HEK293 (cell line): Measurements from ENCODE around the gene NEMP1.

Experiments used
- CTCF ChIA-PET: fragments of 350-600 bp; formaldehyde crosslinking; extraction: SDS; loops from one replicate; lab custom pipeline; 2021; ENCODE audit warnings: antibody characterized with exemption; lab: Yijun Ruan, JAX
- POLR2A ChIA-PET: fragments of 300-600 bp; formaldehyde crosslinking; extraction: SDS; loops from one replicate; lab custom pipeline; 2020; ENCODE audit warnings: antibody characterized with exemption, inconsistent platforms; lab: Yijun Ruan, JAX
- H3K27ac ChIP-seq: fragments of 200-500 bp; sonication (Bioruptor generic); 2 replicates; pipeline ENCODE4 v1.5.1; 2014; ENCODE audit warnings: low read depth, low read length, control low read depth, inconsistent platforms; ENCODE audit errors: extremely low read depth
- H3K36me3 ChIP-seq, 2 experiments: fragments of 200-500 bp in 1 of 2; sonication (Bioruptor generic) in 1 of 2; 1 replicate in 1 of 2; 2 replicates in 1 of 2; pipeline ENCODE4 v1.5.1; 2014 to 2017; ENCODE audit warnings: inconsistent platforms in 2 of 2, low read length in 2 of 2; ENCODE audit not compliant: control insufficient read depth in 2 of 2, insufficient read depth in 1 of 2
- H3K4me1 ChIP-seq: fragments of 200-500 bp; sonication (Bioruptor generic); 2 replicates; pipeline ENCODE4 v1.5.1; 2014; ENCODE audit warnings: mild to moderate bottlenecking, low read length, inconsistent platforms; ENCODE audit not compliant: control insufficient read depth, insufficient read depth
- H3K4me3 ChIP-seq: 2 replicates; pipeline ENCODE4 v1.5.1; 2011; ENCODE audit warnings: low read depth, mild to moderate bottlenecking, control low read depth, low read length, moderate library complexity
- H3K9me3 ChIP-seq: fragments of 200-500 bp; sonication (Bioruptor generic); 2 replicates; pipeline ENCODE4 v1.5.1; 2014; ENCODE audit warnings: low read depth, low read length, inconsistent platforms; ENCODE audit not compliant: control insufficient read depth, insufficient read depth
- GLI4 ChIP-seq: fragments of 450-650 bp; formaldehyde crosslinking; IDR thresholded peaks from 2 replicates; pipeline ENCODE4 v1.5.1; 2016; ENCODE audit warnings: missing biosample characterization, missing genetic modification characterization
- SP7 ChIP-seq: fragments of 450-650 bp; formaldehyde crosslinking; IDR thresholded peaks from 2 replicates; pipeline ENCODE4 v1.5.1; 2016; ENCODE audit warnings: missing biosample characterization, missing genetic modification characterization
- ZNF350 ChIP-seq: fragments of 450-650 bp; formaldehyde crosslinking; IDR thresholded peaks from 2 replicates; pipeline ENCODE4 v1.5.0; 2017; ENCODE audit warnings: missing biosample characterization, mild to moderate bottlenecking, missing genetic modification characterization
- ZNF664 ChIP-seq: fragments of 450-650 bp; formaldehyde crosslinking; IDR thresholded peaks from 2 replicates; pipeline ENCODE4 v1.5.1; 2016; ENCODE audit warnings: missing biosample characterization, missing genetic modification characterization
- TF ChIP-seq, protein P1 (sequence below): fragments of 450-650 bp; formaldehyde crosslinking; IDR thresholded peaks from 2 replicates; pipeline ENCODE4 v1.5.1; 2016; ENCODE audit warnings: missing biosample characterization, missing genetic modification characterization
- TF ChIP-seq, protein P2 (sequence below): fragments of 450-650 bp; formaldehyde crosslinking; conservative IDR thresholded peaks from 2 replicates; pipeline ENCODE4 v1.5.1; 2016; ENCODE audit warnings: low read depth, missing biosample characterization, missing genetic modification characterization
- TF ChIP-seq, protein P3 (sequence below): fragments of 450-650 bp; formaldehyde crosslinking; IDR thresholded peaks from 2 replicates; pipeline ENCODE4 v1.5.1; 2016; ENCODE audit warnings: missing biosample characterization, missing genetic modification characterization
- TF ChIP-seq, protein P4 (sequence below): fragments of 450-650 bp; formaldehyde crosslinking; IDR thresholded peaks from 2 replicates; pipeline ENCODE4 v1.5.1; 2017; ENCODE audit warnings: missing biosample characterization, missing genetic modification characterization

The NEMP1 gene

DNA sequence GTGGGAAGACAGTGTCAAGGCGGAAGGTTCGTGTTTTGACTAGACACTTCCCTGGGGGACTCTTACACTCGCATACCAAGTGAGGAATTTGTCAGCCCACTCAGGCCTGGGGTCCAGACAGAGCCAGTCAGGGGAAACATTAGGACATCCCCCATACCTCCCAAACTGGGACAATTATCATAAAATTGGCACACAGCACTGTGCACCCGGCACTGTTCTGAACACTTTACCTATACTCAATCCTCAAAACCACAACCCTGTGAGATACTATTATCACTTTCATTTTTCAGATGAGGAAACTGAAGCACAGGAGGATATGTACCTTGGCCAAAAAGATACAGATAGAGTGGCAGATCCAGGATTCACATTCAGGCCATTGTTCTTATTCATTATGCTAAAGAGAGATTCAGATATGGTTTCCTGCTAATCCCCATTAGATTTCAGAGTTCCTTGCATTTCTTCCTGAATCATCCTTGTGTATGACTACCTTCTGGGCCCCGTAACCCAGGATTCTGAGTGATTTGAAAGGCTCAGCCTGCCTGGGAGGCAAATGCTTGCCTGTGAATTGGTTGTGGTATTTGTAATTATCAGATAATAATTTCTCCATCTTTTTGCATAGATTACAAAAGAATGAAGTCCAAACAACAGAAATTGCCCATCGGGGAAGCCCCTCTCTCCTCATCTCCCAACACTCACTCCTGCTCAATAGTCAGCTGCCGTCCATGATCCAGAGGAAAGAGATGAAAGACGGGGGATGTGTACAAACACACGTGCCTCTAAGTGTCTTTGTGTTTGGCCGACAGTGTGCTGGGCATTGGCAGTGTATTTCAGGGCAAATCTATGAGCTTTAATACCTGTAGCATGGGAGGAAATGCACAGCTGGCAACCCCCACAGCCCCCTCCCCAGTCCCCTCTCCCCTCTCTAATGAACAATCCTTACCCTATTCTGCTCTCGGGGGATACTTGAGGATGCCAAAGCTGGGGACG lies 66.9 kb downstream of the NEMP1 start (continued):
- TF ChIP-seq, protein P1, sequence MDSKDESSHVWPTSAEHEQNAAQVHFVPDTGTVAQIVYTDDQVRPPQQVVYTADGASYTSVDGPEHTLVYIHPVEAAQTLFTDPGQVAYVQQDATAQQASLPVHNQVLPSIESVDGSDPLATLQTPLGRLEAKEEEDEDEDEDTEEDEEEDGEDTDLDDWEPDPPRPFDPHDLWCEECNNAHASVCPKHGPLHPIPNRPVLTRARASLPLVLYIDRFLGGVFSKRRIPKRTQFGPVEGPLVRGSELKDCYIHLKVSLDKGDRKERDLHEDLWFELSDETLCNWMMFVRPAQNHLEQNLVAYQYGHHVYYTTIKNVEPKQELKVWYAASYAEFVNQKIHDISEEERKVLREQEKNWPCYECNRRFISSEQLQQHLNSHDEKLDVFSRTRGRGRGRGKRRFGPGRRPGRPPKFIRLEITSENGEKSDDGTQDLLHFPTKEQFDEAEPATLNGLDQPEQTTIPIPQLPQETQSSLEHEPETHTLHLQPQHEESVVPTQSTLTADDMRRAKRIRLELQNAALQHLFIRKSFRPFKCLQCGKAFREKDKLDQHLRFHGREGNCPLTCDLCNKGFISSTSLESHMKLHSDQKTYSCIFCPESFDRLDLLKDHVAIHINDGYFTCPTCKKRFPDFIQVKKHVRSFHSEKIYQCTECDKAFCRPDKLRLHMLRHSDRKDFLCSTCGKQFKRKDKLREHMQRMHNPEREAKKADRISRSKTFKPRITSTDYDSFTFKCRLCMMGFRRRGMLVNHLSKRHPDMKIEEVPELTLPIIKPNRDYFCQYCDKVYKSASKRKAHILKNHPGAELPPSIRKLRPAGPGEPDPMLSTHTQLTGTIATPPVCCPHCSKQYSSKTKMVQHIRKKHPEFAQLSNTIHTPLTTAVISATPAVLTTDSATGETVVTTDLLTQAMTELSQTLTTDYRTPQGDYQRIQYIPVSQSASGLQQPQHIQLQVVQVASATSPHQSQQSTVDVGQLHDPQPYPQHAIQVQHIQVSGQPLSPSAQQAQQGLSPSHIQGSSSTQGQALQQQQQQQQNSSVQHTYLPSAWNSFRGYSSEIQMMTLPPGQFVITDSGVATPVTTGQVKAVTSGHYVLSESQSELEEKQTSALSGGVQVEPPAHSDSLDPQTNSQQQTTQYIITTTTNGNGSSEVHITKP, result no peak
- TF ChIP-seq, all 188 proteins: peak for 2

DNA sequence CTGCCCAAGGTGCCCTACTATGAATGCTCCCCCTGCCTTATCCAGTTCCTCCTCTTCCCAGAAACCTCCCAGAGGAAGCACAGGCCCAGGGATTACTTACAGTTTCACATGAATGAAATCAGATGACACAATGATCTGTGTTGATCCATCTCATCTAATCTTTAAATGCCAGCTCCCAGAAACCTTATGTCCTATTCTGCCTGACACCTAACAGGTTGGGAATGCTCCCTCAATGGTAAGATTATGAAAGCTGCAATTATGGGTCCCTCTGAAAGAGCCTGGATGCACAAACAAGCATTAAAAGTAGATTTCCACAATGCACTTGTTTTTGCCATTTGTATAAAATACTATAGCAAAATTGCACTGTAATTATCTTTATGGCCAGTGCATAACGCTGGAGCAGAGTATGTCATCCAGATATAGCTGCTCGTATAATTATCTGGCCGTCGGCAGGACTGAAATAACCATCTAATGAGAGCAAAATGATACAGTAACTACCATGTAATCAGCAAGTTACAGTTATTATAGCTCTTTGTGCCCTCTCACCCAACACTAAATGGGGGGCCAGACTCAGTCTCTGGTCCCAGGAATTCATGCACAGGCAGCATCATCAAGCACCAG lies 67.9 kb downstream of the NEMP1 start:
- TF ChIP-seq GLI4 (tag by site-specific recombination), result no peak
- TF ChIP-seq ZNF664, result peak; percentile 98
- peak; percentile 100 for TF ChIP-seq SP7 (tag by site-specific recombination)
- TF ChIP-seq ZNF350 (tag by site-specific recombination), result no peak
- TF ChIP-seq, protein P2, sequence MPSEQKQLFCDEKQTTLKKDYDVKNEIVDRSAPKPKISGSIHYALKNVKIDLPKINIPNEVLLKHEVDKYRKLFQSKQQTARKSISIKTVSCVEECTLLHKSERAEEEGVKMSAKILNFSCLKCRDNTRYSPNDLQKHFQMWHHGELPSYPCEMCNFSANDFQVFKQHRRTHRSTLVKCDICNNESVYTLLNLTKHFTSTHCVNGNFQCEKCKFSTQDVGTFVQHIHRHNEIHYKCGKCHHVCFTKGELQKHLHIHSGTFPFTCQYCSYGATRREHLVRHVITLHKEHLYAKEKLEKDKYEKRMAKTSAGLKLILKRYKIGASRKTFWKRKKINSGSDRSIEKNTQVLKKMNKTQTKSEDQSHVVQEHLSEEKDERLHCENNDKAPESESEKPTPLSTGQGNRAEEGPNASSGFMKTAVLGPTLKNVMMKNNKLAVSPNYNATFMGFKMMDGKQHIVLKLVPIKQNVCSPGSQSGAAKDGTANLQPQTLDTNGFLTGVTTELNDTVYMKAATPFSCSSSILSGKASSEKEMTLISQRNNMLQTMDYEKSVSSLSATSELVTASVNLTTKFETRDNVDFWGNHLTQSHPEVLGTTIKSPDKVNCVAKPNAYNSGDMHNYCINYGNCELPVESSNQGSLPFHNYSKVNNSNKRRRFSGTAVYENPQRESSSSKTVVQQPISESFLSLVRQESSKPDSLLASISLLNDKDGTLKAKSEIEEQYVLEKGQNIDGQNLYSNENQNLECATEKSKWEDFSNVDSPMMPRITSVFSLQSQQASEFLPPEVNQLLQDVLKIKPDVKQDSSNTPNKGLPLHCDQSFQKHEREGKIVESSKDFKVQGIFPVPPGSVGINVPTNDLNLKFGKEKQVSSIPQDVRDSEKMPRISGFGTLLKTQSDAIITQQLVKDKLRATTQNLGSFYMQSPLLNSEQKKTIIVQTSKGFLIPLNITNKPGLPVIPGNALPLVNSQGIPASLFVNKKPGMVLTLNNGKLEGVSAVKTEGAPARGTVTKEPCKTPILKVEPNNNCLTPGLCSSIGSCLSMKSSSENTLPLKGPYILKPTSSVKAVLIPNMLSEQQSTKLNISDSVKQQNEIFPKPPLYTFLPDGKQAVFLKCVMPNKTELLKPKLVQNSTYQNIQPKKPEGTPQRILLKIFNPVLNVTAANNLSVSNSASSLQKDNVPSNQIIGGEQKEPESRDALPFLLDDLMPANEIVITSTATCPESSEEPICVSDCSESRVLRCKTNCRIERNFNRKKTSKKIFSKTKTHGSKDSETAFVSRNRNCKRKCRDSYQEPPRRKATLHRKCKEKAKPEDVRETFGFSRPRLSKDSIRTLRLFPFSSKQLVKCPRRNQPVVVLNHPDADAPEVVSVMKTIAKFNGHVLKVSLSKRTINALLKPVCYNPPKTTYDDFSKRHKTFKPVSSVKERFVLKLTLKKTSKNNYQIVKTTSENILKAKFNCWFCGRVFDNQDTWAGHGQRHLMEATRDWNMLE (tag by site-specific recombination), result no peak
- TF ChIP-seq, protein P3, sequence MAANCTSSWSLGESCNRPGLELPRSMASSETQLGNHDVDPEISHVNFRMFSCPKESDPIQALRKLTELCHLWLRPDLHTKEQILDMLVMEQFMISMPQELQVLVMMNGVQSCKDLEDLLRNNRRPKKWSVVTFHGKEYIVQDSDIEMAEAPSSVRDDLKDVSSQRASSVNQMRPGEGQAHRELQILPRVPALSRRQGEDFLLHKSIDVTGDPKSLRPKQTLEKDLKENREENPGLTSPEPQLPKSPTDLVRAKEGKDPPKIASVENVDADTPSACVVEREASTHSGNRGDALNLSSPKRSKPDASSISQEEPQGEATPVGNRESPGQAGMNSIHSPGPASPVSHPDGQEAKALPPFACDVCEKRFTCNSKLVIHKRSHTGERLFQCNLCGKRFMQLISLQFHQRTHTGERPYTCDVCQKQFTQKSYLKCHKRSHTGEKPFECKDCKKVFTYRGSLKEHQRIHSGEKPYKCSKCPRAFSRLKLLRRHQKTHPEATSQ (tag by site-specific recombination), result no peak
- TF ChIP-seq, protein P4, sequence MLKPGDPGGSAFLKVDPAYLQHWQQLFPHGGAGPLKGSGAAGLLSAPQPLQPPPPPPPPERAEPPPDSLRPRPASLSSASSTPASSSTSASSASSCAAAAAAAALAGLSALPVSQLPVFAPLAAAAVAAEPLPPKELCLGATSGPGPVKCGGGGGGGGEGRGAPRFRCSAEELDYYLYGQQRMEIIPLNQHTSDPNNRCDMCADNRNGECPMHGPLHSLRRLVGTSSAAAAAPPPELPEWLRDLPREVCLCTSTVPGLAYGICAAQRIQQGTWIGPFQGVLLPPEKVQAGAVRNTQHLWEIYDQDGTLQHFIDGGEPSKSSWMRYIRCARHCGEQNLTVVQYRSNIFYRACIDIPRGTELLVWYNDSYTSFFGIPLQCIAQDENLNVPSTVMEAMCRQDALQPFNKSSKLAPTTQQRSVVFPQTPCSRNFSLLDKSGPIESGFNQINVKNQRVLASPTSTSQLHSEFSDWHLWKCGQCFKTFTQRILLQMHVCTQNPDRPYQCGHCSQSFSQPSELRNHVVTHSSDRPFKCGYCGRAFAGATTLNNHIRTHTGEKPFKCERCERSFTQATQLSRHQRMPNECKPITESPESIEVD (tag by site-specific recombination), result peak; percentile 31; the same call in 1 of the 2 replicates
- H3K4me1 ChIP-seq, result no peaks in the 10 kb centered on the region
- H3K9me3 ChIP-seq, result no peaks in the 10 kb centered on the region
- H3K36me3 ChIP-seq, result no peaks in the 10 kb centered on the region
- no peak overlapping the region for H3K4me3 ChIP-seq
- ChIA-PET CTCF (interaction anchor here (0.6 to 1.5 kb wide), 8 partner anchors 9 to 410 kb away, joined by 3 to 10 read pairs (median 6); no protein-coding TSS in a partner anchor), POLR2A (interaction anchor here (0.6 kb wide), 1 partner anchor 101 kb away, joined by 3 read pairs; the partner anchor contains the start of gene STAT6)
- no peak overlapping the region for H3K27ac ChIP-seq
